DMS79 treated with DMSO at 0.1 percent for 48 hours (cell line): ENCODE results near the gene PROCA1.
A peak's percentile ranks its signal among the peaks of the same experiment; 100 is the strongest.
"Not testable (repeated sequence)": the region's sequence is repeated elsewhere in the genome, so short reads cannot be mapped to it uniquely, and the experiment has no call there.

Source experiments
- DNase-seq: peaks from one replicate; lab custom pipeline; 2025; lab: John Stamatoyannopoulos, UW

PROCA1 gene

DNA sequence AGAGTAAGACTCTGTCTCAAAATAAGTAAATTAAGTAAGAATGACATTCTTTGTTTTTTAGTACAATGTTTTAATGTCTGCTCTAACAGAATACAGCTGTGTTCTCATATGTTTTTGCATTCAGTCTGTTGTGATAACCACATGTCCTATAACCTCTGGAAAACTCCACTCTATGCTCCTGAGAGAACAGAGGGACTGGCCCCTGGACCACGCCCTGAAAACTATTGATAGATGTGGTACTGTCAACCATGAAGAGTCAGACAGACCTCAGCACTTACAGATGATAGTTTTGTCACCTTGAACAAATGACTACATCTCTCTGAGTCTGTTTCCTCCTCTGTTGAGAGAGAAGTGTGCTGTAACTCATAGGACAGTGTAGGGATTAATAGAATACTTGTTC is 41.8 kb downstream of the PROCA1 start:
- DNase-seq, result no peak

DNA sequence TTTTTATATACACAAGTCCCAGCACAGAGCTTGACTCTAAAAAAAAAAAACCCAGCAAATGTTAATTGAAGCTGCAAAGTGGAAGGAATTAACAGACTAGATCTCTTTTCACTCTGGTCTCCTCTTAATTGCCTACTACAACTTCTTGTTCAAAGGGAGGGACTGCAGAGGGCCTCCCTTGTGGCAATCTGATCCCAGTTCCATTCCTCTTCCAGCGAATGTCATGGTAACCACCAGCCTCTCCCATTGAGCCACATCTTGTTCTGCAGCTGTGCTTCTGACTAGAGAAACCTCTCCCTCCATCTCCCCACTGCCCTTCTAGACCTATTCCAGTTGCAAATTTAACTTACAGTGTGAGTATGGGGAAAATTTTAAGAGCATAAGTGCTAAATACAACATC is 43.8 kb downstream of the PROCA1 start:
- DNase-seq, result no peak

DNA sequence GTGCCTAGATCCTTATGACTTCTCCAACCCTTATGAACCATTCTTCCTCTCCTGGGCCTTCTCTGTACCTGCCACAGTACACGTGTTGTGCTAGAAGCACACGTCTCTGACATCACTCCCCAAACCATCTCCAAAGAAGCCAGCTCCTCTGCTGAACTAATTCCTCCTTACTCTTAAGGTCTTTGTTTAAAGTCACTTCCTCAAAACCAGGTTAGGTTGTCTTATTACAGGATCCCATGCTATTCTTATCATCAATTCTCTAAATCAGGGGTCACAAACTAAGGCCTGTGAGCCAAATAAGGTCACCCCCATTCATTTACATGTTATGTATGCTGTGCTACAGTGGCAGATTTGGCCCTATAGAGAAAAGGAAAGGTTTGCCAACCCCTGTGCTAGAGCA is 45.7 kb downstream of the PROCA1 start:
- no peak for DNase-seq

DNA sequence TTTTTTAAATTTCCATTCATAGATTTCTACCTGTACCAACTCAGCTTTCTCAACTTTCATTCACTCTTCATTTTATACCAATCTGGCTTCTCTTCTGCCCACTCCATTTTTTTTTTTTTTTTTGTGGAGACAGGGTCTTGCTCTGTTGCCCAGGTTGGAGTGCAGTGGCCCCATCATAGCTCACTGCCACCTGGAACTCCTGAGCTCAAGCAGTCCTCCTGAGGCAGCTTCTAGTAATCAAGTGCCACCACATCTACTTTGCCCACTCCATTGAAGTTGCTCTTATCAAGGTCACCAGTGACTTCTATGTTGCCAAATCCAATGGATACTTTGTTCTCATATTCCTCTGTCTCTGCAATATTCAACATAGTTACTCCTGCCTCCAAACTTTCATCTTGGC is 48.0 kb downstream of the PROCA1 start:
- no peak for DNase-seq

DNA sequence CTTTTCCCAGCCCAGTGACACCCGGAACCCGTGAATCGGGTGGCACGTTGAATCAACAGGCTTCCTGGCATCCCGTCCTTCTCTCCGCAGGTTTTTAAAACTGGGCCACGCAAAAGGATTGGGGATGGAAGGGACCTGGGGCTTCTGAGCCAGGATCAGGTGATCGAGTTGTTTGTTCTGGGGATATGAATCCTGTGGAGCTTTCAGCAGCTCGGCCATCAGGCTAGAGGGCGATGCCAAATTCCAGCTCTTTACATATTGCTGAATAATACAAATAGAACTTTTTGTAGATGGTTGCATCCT is 49.2 kb downstream of the PROCA1 start:
- DNase-seq, result peak; percentile 27

DNA sequence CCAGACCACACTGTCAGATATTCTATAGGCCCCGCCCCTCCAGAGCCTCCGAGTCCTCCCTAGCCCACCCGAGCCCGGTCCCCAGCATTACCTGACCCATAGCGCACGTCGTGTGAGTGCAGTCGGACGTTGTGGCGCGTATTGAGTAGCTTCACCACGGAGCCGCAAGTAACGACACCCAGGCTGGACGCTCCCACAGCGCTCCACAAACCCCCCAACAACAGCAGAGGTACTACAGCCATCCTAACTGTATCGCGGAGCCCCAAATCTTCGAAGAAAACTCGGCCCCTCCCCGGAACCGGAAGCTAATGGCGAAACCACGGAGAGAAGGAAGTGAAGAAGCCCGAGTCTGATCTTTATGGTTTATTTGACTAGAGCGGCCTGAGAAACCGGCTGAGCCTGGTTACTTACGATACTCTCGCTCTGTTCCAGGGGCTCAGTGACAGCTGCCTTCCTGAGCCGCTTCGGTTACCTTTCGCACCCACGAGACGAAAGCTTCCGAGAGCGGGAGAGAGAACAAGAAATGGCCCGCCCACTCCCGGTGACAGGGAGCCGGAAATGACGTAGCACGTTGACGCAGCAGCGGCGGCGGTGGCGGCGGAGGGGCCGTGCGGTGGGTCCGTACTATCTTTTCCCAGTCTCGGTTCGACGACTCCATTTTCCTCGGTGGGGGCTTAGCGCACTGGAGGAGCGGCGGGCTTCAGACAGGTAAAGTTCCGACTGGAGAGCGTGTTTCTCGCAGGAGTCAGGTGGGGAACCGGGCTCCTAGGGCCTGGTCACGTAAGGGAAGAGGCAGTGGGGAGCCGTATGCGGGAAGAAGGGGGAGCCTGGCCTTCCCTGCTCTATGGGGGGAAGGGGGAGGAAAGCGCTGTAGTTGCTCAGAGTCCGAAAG is 49.8 kb downstream of the PROCA1 start, which contains the start of the genes SDF2 and SUPT6H:
Gene SDF2 (minus strand): TSS at position 272 of the 892 bp plus-strand sequence. CDS start 30 bp downstream, at position 242.
Gene SUPT6H (plus strand): TSS at position 571 of the 892 bp plus-strand sequence. CDS start 11,197 bp downstream, outside the sequence.
- peak; percentile 95 for DNase-seq

DNA sequence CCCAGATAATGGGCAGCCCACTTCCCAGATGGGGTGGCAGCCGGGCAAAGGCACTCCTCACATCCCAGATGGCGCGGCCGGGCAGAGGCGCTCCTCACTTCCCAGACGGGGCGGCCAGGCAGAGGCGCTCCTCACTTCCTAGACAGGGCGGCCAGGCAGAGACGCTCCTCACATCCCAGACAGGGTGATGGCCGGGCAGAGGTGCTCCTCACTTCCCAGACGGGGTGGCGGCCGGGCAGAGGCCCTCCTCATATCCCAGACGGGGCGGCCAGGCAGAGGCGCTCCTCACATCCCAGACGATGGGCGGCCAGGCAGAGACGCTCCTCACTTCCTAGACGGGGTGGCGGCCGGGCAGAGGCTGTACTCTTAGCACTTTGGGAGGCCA is 52.2 kb downstream of the PROCA1 start:
- not testable (repeated sequence) for DNase-seq

DNA sequence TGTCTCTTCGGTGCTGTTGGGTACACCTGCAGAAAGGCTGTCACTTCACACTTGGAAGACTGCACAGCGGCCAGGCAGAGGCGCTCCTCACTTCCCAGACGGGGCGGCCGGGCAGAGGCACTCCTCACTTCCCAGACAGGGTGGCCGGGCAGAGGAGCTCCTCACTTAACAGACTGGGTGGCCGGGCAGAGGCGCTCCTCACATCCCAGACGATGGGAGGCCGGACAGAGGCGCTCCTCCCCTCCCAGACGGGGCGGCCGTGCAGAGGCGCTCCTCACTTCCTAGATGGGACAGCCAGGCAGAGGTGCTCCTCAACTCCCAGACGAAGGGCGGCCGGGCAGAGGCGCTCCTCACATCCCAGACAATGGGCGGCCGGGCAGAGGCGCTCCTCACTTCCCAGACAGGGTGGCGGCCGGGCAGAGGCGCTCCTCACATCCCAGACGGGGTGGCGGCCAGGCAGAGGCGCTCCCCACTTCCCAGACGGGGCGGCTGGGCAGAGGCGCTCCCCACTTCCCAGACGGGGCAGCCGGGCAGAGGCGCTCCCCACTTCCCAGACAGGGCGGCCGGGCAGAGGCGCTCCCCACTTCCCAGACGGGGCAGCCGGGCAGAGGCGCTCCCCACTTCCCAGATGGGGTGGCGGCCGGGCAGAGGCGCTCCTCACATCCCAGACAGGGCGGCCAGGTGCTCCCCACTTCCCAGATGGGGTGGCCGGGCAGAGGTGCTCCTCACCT is 52.8 kb downstream of the PROCA1 start:
- not testable (repeated sequence) for DNase-seq

DNA sequence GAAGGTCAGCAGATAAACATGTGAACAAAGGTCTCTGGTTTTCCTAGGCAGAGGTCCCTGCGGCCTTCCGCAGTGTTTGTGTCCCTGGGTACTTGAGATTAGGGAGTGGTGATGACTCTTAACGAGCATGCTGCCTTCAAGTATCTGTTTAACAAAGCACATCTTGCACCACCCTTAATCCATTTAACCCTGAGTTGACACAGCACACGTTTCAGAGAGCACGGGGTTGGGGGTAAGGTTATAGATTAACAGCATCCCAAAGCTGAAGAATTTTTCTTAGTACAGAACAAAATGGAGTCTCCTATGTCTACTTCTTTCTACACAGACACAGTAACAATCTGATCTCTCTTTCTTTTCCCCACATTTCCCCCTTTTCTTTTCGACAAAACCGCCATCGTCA is 53.3 kb downstream of the PROCA1 start:
- not testable (repeated sequence) for DNase-seq

DNA sequence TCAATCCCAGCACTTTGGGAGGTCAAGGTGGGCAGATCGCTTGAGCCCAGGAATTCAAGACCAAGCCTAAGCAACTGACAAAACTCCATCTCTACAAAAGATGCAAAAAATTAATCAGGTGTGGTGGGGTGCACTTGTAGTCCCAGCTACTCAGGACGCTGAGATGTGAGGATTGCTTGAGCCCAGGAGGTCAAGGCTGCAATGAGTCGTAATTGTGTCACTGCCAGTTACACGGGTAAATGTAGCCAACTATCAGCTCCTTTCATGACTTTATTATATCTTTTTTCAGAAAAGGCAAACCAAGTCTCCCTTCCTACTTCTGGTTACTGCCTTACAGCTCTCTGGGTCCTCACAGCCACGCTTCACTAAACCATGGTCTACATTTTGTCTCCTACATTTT is 53.9 kb downstream of the PROCA1 start:
- no peak for DNase-seq

DNA sequence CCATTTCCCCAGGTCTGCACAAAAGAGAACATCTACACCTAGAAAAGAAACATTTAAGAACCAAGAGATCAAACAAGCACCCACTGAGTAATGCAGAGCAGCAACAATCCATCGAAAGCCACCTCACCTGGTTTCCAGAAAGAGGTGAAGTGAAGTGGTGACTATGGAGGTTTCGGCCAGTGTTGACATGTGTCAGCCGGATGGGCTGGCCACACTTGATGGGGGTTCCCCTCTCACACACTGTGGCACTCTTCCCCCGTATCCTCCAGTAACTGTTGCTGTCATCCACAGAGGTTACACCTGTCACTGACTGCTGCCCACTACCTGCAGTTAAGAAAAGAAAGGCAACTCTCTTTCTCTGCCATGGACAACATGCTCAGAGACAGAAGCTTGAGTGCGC is 56.5 kb downstream of the PROCA1 start:
- no peak for DNase-seq
